SK-N-SH treated with all-trans-retinoic acid at 6 μM for 48 hours (cell line): ENCODE data around the gene RASIP1.

ENCODE experiments used
- ATAC-seq: fragments of 200-7000 bp; cut with Tn5 transposase; 3 replicates; pipeline ENCODE4 v1.9.1; 2020; ENCODE audit warnings: mild to moderate bottlenecking, moderate library complexity
- ARNTL ChIP-seq: fragments of 450-650 bp; formaldehyde crosslinking; IDR thresholded peaks from 2 replicates; pipeline ENCODE4 v1.5.0; 2020; ENCODE audit warnings: low read depth, mild to moderate bottlenecking, moderate library complexity, borderline replicate concordance
- BACH2 ChIP-seq: fragments of 250-450 bp; sonication (Bioruptor Pico); IDR thresholded peaks from 2 replicates; pipeline ENCODE4 v1.9.0; 2021; ENCODE audit warnings: mild to moderate bottlenecking, borderline replicate concordance
- CREB5 ChIP-seq: fragments of 250-450 bp; sonication (Bioruptor Pico); IDR thresholded peaks from 2 replicates; pipeline ENCODE4 v1.5.1; 2020; ENCODE audit warnings: low read depth, mild to moderate bottlenecking, moderate library complexity
- CSDC2 ChIP-seq: fragments of 250-450 bp; sonication (Bioruptor Pico); IDR thresholded peaks from 2 replicates; pipeline ENCODE4 v1.5.0; 2020; ENCODE audit warnings: mild to moderate bottlenecking, moderate library complexity
- ESRRG ChIP-seq: fragments of 250-450 bp; sonication (Bioruptor Pico); IDR thresholded peaks from 2 replicates; pipeline ENCODE4 v1.6.1; 2021; ENCODE audit warnings: mild to moderate bottlenecking
- GLIS3 ChIP-seq: fragments of 250-450 bp; sonication (Bioruptor Pico); IDR thresholded peaks from 2 replicates; pipeline ENCODE4 v1.5.0; 2020; ENCODE audit warnings: mild to moderate bottlenecking, moderate library complexity
- ISL1 ChIP-seq: fragments of 250-450 bp; sonication (Bioruptor Pico); IDR thresholded peaks from 2 replicates; pipeline ENCODE4 v2.1.2; 2022; ENCODE audit warnings: mild to moderate bottlenecking, moderate library complexity
- OSR1 ChIP-seq: fragments of 250-450 bp; sonication (Bioruptor Pico); IDR thresholded peaks from 2 replicates; pipeline ENCODE4 v1.8.0; 2022; ENCODE audit warnings: moderate library complexity, mild to moderate bottlenecking, inconsistent platforms
- POU6F1 ChIP-seq: fragments of 250-450 bp; sonication (Bioruptor Pico); IDR thresholded peaks from 2 replicates; pipeline ENCODE4 v1.8.0; 2021; ENCODE audit warnings: low read depth, mild to moderate bottlenecking, moderate library complexity, borderline replicate concordance
- PPARA ChIP-seq: fragments of 250-450 bp; sonication (Bioruptor Pico); IDR thresholded peaks from 2 replicates; pipeline ENCODE4 v1.5.0; 2020; ENCODE audit warnings: mild to moderate bottlenecking, borderline replicate concordance
- RARB ChIP-seq: fragments of 250-450 bp; sonication (Bioruptor Pico); IDR thresholded peaks from 2 replicates; pipeline ENCODE4 v1.8.0; 2021; ENCODE audit warnings: mild to moderate bottlenecking, moderate library complexity
- TCF4 ChIP-seq: fragments of 250-450 bp; sonication (Bioruptor Pico); IDR thresholded peaks from 2 replicates; pipeline ENCODE4 v1.8.0; 2021; ENCODE audit warnings: mild to moderate bottlenecking, moderate library complexity, borderline replicate concordance
- TOX ChIP-seq: fragments of 250-450 bp; sonication (Bioruptor Pico); IDR thresholded peaks from 2 replicates; pipeline ENCODE4 v1.8.0; 2021; ENCODE audit warnings: mild to moderate bottlenecking, moderate library complexity, borderline replicate concordance
- TSHZ2 ChIP-seq: fragments of 250-450 bp; sonication (Bioruptor Pico); IDR thresholded peaks from 2 replicates; pipeline ENCODE4 v1.5.0; 2020; ENCODE audit warnings: mild to moderate bottlenecking, moderate library complexity
- ZC3H10 ChIP-seq: fragments of 250-450 bp; sonication (Bioruptor Pico); IDR thresholded peaks from 2 replicates; pipeline ENCODE4 v1.5.1; 2021; ENCODE audit warnings: mild to moderate bottlenecking, moderate library complexity
- ZFP3 ChIP-seq: fragments of 250-450 bp; sonication (Bioruptor Pico); IDR thresholded peaks from 2 replicates; pipeline ENCODE4 v1.5.0; 2020; ENCODE audit warnings: mild to moderate bottlenecking, moderate library complexity
- ZFP30 ChIP-seq: fragments of 450-650 bp; formaldehyde crosslinking; IDR thresholded peaks from 2 replicates; pipeline ENCODE4 v1.5.0; 2022; ENCODE audit warnings: mild to moderate bottlenecking, moderate library complexity
- ZNF565 ChIP-seq: fragments of 450-650 bp; formaldehyde crosslinking; conservative IDR thresholded peaks from 2 replicates; pipeline ENCODE4 v1.5.0; 2020; ENCODE audit warnings: low read depth, mild to moderate bottlenecking, moderate library complexity
- ZNF70 ChIP-seq: fragments of 450-650 bp; formaldehyde crosslinking; IDR thresholded peaks from 2 replicates; pipeline ENCODE4 v1.5.0; 2020; ENCODE audit warnings: mild to moderate bottlenecking, moderate library complexity
- ZNF8 ChIP-seq: fragments of 450-650 bp; formaldehyde crosslinking; IDR thresholded peaks from 2 replicates; pipeline ENCODE4 v1.5.0; 2020; ENCODE audit warnings: mild to moderate bottlenecking, moderate library complexity
- TF ChIP-seq, protein P1 (sequence below): fragments of 250-450 bp; sonication (Bioruptor Pico); IDR thresholded peaks from 2 replicates; pipeline ENCODE4 v1.5.1; 2021; ENCODE audit warnings: mild to moderate bottlenecking, moderate library complexity
- TF ChIP-seq, protein P2 (sequence below): fragments of 250-450 bp; sonication (Bioruptor Pico); IDR thresholded peaks from 2 replicates; pipeline ENCODE4 v1.8.0; 2020; ENCODE audit warnings: mild to moderate bottlenecking, moderate library complexity, borderline replicate concordance

RASIP1 gene

DNA sequence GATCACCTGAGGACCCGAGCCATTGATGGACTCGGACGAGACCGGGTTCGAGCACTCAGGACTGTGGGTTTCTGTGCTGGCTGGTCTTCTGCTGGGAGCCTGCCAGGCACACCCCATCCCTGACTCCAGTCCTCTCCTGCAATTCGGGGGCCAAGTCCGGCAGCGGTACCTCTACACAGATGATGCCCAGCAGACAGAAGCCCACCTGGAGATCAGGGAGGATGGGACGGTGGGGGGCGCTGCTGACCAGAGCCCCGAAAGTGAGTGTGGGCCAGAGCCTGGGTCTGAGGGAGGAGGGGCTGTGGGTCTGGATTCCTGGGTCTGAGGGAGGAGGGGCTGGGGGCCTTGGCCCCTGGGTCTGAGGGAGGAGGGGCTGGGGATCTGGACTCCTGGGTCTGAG lies 15.8 kb upstream of the RASIP1 start:
- no peak for ATAC-seq
- TF ChIP-seq ZNF8 (CRISPR knock-in tag) (no peak), TOX (CRISPR knock-in tag) (no peak), POU6F1 (CRISPR knock-in tag) (no peak), BACH2 (no peak), ZFP30 (no peak), ZNF565 (no peak), ESRRG (CRISPR knock-in tag) (no peak), ARNTL (CRISPR knock-in tag) (no peak), CSDC2 (CRISPR knock-in tag) (no peak), PPARA (CRISPR knock-in tag) (no peak), ZC3H10 (CRISPR knock-in tag) (no peak), RARB (no peak)
- TF ChIP-seq, protein P1, sequence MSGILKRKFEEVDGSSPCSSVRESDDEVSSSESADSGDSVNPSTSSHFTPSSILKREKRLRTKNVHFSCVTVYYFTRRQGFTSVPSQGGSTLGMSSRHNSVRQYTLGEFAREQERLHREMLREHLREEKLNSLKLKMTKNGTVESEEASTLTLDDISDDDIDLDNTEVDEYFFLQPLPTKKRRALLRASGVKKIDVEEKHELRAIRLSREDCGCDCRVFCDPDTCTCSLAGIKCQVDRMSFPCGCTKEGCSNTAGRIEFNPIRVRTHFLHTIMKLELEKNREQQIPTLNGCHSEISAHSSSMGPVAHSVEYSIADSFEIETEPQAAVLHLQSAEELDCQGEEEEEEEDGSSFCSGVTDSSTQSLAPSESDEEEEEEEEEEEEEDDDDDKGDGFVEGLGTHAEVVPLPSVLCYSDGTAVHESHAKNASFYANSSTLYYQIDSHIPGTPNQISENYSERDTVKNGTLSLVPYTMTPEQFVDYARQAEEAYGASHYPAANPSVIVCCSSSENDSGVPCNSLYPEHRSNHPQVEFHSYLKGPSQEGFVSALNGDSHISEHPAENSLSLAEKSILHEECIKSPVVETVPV (CRISPR knock-in tag), result no peak

DNA sequence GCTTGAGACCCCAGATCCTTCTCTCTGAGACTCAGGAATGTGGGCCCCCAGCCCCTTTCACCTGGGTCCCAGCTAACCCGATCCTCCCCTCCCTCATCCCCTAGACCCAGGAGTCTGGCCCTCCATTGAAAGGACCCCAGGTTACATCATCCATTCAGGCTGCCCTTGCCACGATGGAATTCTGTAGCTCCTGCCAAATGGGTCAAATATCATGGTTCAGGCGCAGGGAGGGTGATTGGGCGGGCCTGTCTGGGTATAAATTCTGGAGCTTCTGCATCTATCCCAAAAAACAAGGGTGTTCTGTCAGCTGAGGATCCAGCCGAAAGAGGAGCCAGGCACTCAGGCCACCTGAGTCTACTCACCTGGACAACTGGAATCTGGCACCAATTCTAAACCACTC lies 15.4 kb upstream of the RASIP1 start:
- no peak for ATAC-seq
- no peak for TF ChIP-seq POU6F1 (CRISPR knock-in tag)
- no peak for TF ChIP-seq ZNF70 (CRISPR knock-in tag)
- no peak for TF ChIP-seq PPARA (CRISPR knock-in tag)
- no peak for TF ChIP-seq OSR1
- TF ChIP-seq ZNF565, result no peak
- no peak for TF ChIP-seq TCF4 (CRISPR knock-in tag)
- no peak for TF ChIP-seq ZNF8 (CRISPR knock-in tag)
- TF ChIP-seq CSDC2 (CRISPR knock-in tag), result no peak
- TF ChIP-seq ISL1, result no peak
- TF ChIP-seq ARNTL (CRISPR knock-in tag), result no peak
- TF ChIP-seq RARB, result no peak
- no peak for TF ChIP-seq GLIS3 (CRISPR knock-in tag)
- TF ChIP-seq TOX (CRISPR knock-in tag), result no peak
- no peak for TF ChIP-seq ZFP3 (CRISPR knock-in tag)
- TF ChIP-seq BACH2, result no peak
- no peak for TF ChIP-seq CREB5 (CRISPR knock-in tag)
- TF ChIP-seq TSHZ2 (CRISPR knock-in tag), result no peak
- TF ChIP-seq, protein P2, sequence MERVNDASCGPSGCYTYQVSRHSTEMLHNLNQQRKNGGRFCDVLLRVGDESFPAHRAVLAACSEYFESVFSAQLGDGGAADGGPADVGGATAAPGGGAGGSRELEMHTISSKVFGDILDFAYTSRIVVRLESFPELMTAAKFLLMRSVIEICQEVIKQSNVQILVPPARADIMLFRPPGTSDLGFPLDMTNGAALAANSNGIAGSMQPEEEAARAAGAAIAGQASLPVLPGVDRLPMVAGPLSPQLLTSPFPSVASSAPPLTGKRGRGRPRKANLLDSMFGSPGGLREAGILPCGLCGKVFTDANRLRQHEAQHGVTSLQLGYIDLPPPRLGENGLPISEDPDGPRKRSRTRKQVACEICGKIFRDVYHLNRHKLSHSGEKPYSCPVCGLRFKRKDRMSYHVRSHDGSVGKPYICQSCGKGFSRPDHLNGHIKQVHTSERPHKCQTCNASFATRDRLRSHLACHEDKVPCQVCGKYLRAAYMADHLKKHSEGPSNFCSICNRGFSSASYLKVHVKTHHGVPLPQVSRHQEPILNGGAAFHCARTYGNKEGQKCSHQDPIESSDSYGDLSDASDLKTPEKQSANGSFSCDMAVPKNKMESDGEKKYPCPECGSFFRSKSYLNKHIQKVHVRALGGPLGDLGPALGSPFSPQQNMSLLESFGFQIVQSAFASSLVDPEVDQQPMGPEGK (CRISPR knock-in tag), result no peak
